HepG2 (cell line): ENCODE measurements around the gene MINDY1. TPM values are rescaled to one million over a fixed set of nuclear protein-coding genes. Genes with fewer than 3 reads are reported as not detected.

Experiments
- ARID4A ChIP-seq: sonication (generic); formaldehyde crosslinking; IDR thresholded peaks from 2 replicates; pipeline ENCODE4 v1.5.0; 2020; ENCODE audit warnings: mild to moderate bottlenecking, missing genetic modification reagents, borderline replicate concordance
- ATAD3A ChIP-seq: sonication (generic); formaldehyde crosslinking; IDR thresholded peaks from 2 replicates; pipeline ENCODE4 v1.4.0; 2020; ENCODE audit warnings: missing genetic modification reagents
- BRF2 ChIP-seq: sonication (generic); formaldehyde crosslinking; IDR thresholded peaks from 2 replicates; pipeline ENCODE4 v1.8.1; 2022; ENCODE audit warnings: mild to moderate bottlenecking, missing genetic modification reagents
- CAMTA2 ChIP-seq: sonication (generic); formaldehyde crosslinking; IDR thresholded peaks from 2 replicates; pipeline ENCODE4 v1.4.0; 2020; ENCODE audit warnings: mild to moderate bottlenecking, missing genetic modification reagents, borderline replicate concordance
- CERS6 ChIP-seq: sonication (generic); formaldehyde crosslinking; IDR thresholded peaks from 2 replicates; pipeline ENCODE4 v1.5.0; 2020; ENCODE audit warnings: missing genetic modification reagents
- DBP ChIP-seq: sonication (generic); formaldehyde crosslinking; IDR thresholded peaks from 2 replicates; pipeline ENCODE4 v1.4.0; 2020; ENCODE audit warnings: missing genetic modification reagents; ENCODE audit errors: not compliant biosample characterization
- FOXA3 ChIP-seq: IDR thresholded peaks from 2 replicates; pipeline ENCODE4 v1.6.1; 2016; ENCODE audit warnings: missing genetic modification reagents, missing compliant biosample characterization
- MTERF4 ChIP-seq: sonication (generic); formaldehyde crosslinking; IDR thresholded peaks from 2 replicates; pipeline ENCODE4 v1.8.0; 2023; ENCODE audit warnings: mild to moderate bottlenecking, missing genetic modification reagents
- ZBTB25 ChIP-seq: IDR thresholded peaks from 2 replicates; pipeline ENCODE4 v1.6.1; 2018; ENCODE audit warnings: missing genetic modification reagents
- ZEB1 ChIP-seq: IDR thresholded peaks from 2 replicates; pipeline ENCODE4 v1.6.1; 2012; ENCODE audit warnings: mild to moderate bottlenecking, low read depth, inconsistent platforms; ENCODE audit not compliant: insufficient replicate concordance
- ZNF121 ChIP-seq: sonication (generic); formaldehyde crosslinking; IDR thresholded peaks from 2 replicates; pipeline ENCODE4 v1.5.0; 2020; ENCODE audit warnings: mild to moderate bottlenecking, missing genetic modification reagents
- ZNF230 ChIP-seq: sonication (generic); formaldehyde crosslinking; IDR thresholded peaks from 2 replicates; pipeline ENCODE4 v1.4.0; 2020; ENCODE audit warnings: mild to moderate bottlenecking, missing genetic modification reagents
- ZNF317 ChIP-seq: sonication (generic); formaldehyde crosslinking; IDR thresholded peaks from 2 replicates; pipeline ENCODE4 v1.5.0; 2020; ENCODE audit warnings: mild to moderate bottlenecking, missing genetic modification reagents
- ZNF367 ChIP-seq: sonication (generic); formaldehyde crosslinking; IDR thresholded peaks from 2 replicates; pipeline ENCODE4 v1.4.0; 2020; ENCODE audit warnings: missing genetic modification reagents, borderline replicate concordance
- ZNF451 ChIP-seq: sonication (generic); formaldehyde crosslinking; IDR thresholded peaks from 2 replicates; pipeline ENCODE4 v1.5.0; 2020; ENCODE audit warnings: mild to moderate bottlenecking, missing genetic modification reagents
- ZNF660 ChIP-seq: sonication (generic); formaldehyde crosslinking; IDR thresholded peaks from 2 replicates; pipeline ENCODE4 v1.5.1; 2020; ENCODE audit warnings: mild to moderate bottlenecking, low read depth, missing genetic modification reagents, borderline replicate concordance
- ZNF784 ChIP-seq: sonication (generic); formaldehyde crosslinking; IDR thresholded peaks from 2 replicates; pipeline ENCODE4 v1.5.1; 2020; ENCODE audit warnings: missing genetic modification reagents, mild to moderate bottlenecking, borderline replicate concordance
- ZSCAN31 ChIP-seq: sonication (generic); formaldehyde crosslinking; IDR thresholded peaks from 2 replicates; pipeline ENCODE4 v1.5.0; 2020; ENCODE audit warnings: low read depth, mild to moderate bottlenecking, missing genetic modification reagents
- polyA plus RNA-seq, 8 experiments: library from polyadenylated mRNA; depleted of rRNA in 3 of 8; stranded (reverse) in 7 of 8; unstranded in 1 of 8; fragments of >200 nt; fragmentation: Illumina TruSeq in 4 of 8; extraction: Trizol in 4 of 8; gene quantifications; 2 replicates each; pipeline versions ENCODE4 v1.2.1 to v1.2.3, GENCODE V29; 2011 to 2016; ENCODE audit warnings: low read depth in 4 of 8, missing spikeins in 1 of 8, mixed read lengths in 1 of 8; ENCODE audit not compliant: insufficient read depth in 1 of 8
- total RNA-seq, 5 experiments: library from RNA; depleted of rRNA; stranded (reverse); fragments of >200 nt; fragmentation: Illumina TruSeq; extraction: Trizol; gene quantifications; 2 replicates each; pipeline ENCODE4 v1.2.3, GENCODE V29; 2016; ENCODE audit warnings: low read depth in 1 of 5

MINDY1 gene
- total and polyA plus RNA-seq, 2 of the 13 experiments (the other 11 are each of a cell fraction or from before 2014, with no cell fraction given), result 11.1 to 15.0 TPM

GRCh38 chr1:150973836-150974579, 32.7 kb downstream of the MINDY1 start (continued):
- TF ChIP-seq ZBTB25 (CRISPR knock-in tag), result no peak; the same call in 1 of the 2 replicates
- TF ChIP-seq ZNF784 (CRISPR knock-in tag), result no peak
- no peak for TF ChIP-seq ZNF230 (CRISPR knock-in tag)
- no peak for TF ChIP-seq ATAD3A
- TF ChIP-seq ZNF660 (CRISPR knock-in tag), result no peak
- no peak for TF ChIP-seq DBP (CRISPR knock-in tag)
- no peak for TF ChIP-seq FOXA3 (CRISPR knock-in tag)
- TF ChIP-seq CERS6 (CRISPR knock-in tag), result no peak
- TF ChIP-seq ARID4A, result peak; percentile 51; the same call in 1 of the 2 replicates
- TF ChIP-seq ZNF121 (CRISPR knock-in tag), result no peak
- TF ChIP-seq MTERF4 (CRISPR knock-in tag), result no peak
- no peak for TF ChIP-seq ZNF451 (CRISPR knock-in tag)
- no peak for TF ChIP-seq BRF2 (CRISPR knock-in tag)
- no peak for TF ChIP-seq ZNF317
- TF ChIP-seq CAMTA2 (CRISPR knock-in tag), result 0 out of 2 replicates have a peak, but pooled peaks have one; percentile 33
- no peak for TF ChIP-seq ZEB1
- TF ChIP-seq ZNF367 (CRISPR knock-in tag), result no peak
- TF ChIP-seq ZSCAN31, result 0 out of 2 replicates have a peak, but pooled peaks have one; percentile 30
